SU-DHL-6 (cell line): Measurements from ENCODE around the gene CDH23.

Experiments
- H2AFZ ChIP-seq: fragments of 200-600 bp; sonication (generic); 2 replicates; pipeline ENCODE4 v1.6.1; 2014; ENCODE audit warnings: low read depth, mild to moderate bottlenecking, moderate library complexity, mixed read lengths, antibody characterized with exemption, low read length; ENCODE audit not compliant: severe bottlenecking
- H3F3A ChIP-seq: fragments of 200-600 bp; shearing (Covaris generic); 2 replicates; pipeline ENCODE4 v1.6.0; 2016; ENCODE audit warnings: antibody characterized with exemption, mild to moderate bottlenecking; ENCODE audit not compliant: insufficient read depth
- H3K27ac ChIP-seq: fragments of 200-600 bp; sonication (generic); 2 replicates; pipeline ENCODE4 v1.5.1; 2016; ENCODE audit warnings: low read depth, mild to moderate bottlenecking, low read length, moderate library complexity, mixed read lengths
- H3K27me3 ChIP-seq: fragments of 200-600 bp; sonication (generic), shearing (Covaris generic); 2 replicates; pipeline ENCODE4 v1.6.0; 2014; ENCODE audit warnings: mild to moderate bottlenecking, low read length
- H3K36me3 ChIP-seq: fragments of 200-600 bp; sonication (generic); 2 replicates; pipeline ENCODE4 v1.6.1; 2014; ENCODE audit warnings: mild to moderate bottlenecking, low read length, mixed read lengths
- H3K4me2 ChIP-seq: fragments of 300-600, 200-600 bp; shearing (Covaris generic), sonication (generic); 2 replicates; pipeline ENCODE4 v1.6.0; 2014; ENCODE audit warnings: low read length, low read depth, mild to moderate bottlenecking; ENCODE audit not compliant: poor library complexity, severe bottlenecking
- H3K4me3 ChIP-seq: fragments of 200-600 bp; sonication (generic); 2 replicates; pipeline ENCODE4 v1.5.1; 2014; ENCODE audit warnings: antibody characterized with exemption, low read length, mild to moderate bottlenecking, mixed read lengths; ENCODE audit not compliant: insufficient read depth, poor library complexity, severe bottlenecking
- H3K79me2 ChIP-seq: fragments of 200-600 bp; sonication (generic); 2 replicates; pipeline ENCODE4 v1.6.1; 2014; ENCODE audit warnings: mild to moderate bottlenecking, low read length, moderate library complexity; ENCODE audit not compliant: insufficient read depth
- H3K9ac ChIP-seq: fragments of 200-600 bp; sonication (generic); 2 replicates; pipeline ENCODE4 v1.7.0; 2014; ENCODE audit warnings: mild to moderate bottlenecking, low read length
- H3K9me2 ChIP-seq: fragments of 200-600 bp; sonication (generic); replicated peaks from 2 replicates; pipeline ENCODE4 v1.6.1; 2014; ENCODE audit warnings: low read length; ENCODE audit not compliant: insufficient read depth
- H3K9me3 ChIP-seq: fragments of 200-600 bp; sonication (generic); 2 replicates; pipeline ENCODE4 v1.6.1; 2014; ENCODE audit warnings: low read length, mixed read lengths; ENCODE audit not compliant: insufficient read depth
- H4K20me1 ChIP-seq: fragments of 200-600 bp; sonication (generic); 2 replicates; pipeline ENCODE4 v1.6.1; 2014; ENCODE audit warnings: low read depth, mild to moderate bottlenecking, antibody characterized with exemption, low read length, moderate library complexity, mixed read lengths
- EZH2phosphoT487 ChIP-seq: fragments of 200-600 bp; sonication (generic), shearing (Covaris generic); conservative IDR thresholded peaks from 2 replicates; pipeline ENCODE4 v1.6.1; 2018; ENCODE audit warnings: mild to moderate bottlenecking, antibody characterized with exemption, low read length, moderate library complexity, mixed read lengths
- TF ChIP-seq, protein P1 (sequence below): fragments of 200-600 bp; sonication (generic); IDR thresholded peaks from one replicate; pipeline ENCODE4 v1.5.1; 2017; ENCODE audit warnings: antibody characterized with exemption, mild to moderate bottlenecking, low read length, moderate library complexity; ENCODE audit not compliant: insufficient read depth, poor library complexity, severe bottlenecking

Gene CDH23

GRCh38 chr10:71436268-71437125 lies 39.8 kb downstream of the CDH23 start:
- Histone ChIP-seq H3K36me3 (no peaks in the 10 kb centered on the region), H4K20me1 (no peaks in the 10 kb centered on the region), H3F3A (no peaks in the 10 kb centered on the region), H3K4me3 (no peak overlapping the region), H3K27ac (no peak overlapping the region), H2AFZ (no peak overlapping the region), H3K4me2 (no peak overlapping the region), H3K9me3 (no peaks in the 10 kb centered on the region), H3K9me2 (no peaks in the 10 kb centered on the region), H3K27me3 (no peaks in the 10 kb centered on the region), H3K79me2 (no peaks in the 10 kb centered on the region), H3K9ac (no peak overlapping the region)
- TF ChIP-seq, protein P1, sequence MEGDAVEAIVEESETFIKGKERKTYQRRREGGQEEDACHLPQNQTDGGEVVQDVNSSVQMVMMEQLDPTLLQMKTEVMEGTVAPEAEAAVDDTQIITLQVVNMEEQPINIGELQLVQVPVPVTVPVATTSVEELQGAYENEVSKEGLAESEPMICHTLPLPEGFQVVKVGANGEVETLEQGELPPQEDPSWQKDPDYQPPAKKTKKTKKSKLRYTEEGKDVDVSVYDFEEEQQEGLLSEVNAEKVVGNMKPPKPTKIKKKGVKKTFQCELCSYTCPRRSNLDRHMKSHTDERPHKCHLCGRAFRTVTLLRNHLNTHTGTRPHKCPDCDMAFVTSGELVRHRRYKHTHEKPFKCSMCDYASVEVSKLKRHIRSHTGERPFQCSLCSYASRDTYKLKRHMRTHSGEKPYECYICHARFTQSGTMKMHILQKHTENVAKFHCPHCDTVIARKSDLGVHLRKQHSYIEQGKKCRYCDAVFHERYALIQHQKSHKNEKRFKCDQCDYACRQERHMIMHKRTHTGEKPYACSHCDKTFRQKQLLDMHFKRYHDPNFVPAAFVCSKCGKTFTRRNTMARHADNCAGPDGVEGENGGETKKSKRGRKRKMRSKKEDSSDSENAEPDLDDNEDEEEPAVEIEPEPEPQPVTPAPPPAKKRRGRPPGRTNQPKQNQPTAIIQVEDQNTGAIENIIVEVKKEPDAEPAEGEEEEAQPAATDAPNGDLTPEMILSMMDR: no peak
- no peak for TF ChIP-seq EZH2phosphoT487

GRCh38 chr10:71437537-71438092 lies 40.9 kb downstream of the CDH23 start:
- Histone ChIP-seq H4K20me1 (no peaks in the 10 kb centered on the region), H3K9me3 (no peaks in the 10 kb centered on the region), H3K9me2 (no peaks in the 10 kb centered on the region), H3K27me3 (no peaks in the 10 kb centered on the region), H3K27ac (no peak overlapping the region), H3K4me3 (no peak overlapping the region), H2AFZ (no peak overlapping the region), H3K4me2 (no peak overlapping the region), H3K36me3 (no peaks in the 10 kb centered on the region), H3F3A (no peaks in the 10 kb centered on the region), H3K79me2 (no peaks in the 10 kb centered on the region), H3K9ac (no peak overlapping the region)
- no peak for TF ChIP-seq EZH2phosphoT487
- TF ChIP-seq, protein P1: no peak

DNA sequence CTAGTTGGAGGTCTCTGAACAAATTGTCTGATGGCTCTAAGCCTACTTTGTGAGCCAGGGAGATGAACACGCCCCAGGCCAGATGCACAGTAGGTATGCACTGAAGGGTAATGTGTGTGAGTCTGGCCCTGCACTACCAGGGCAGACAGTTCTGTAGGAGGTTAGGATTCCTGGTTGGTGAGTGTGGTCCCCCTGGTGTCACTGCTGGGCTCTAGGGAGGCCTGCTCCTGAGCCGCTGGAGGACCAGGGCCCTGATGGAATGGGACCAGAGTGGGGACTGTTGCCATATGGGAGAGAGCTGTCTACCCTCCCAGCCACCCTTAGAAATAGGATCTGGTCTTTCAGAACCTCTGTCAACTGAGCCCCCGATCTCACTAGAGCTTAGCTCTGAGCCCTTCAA lies 42.0 kb downstream of the CDH23 start:
- no peak for TF ChIP-seq EZH2phosphoT487
- TF ChIP-seq, protein P1: no peak
- H3K9me2 ChIP-seq: no peaks in the 10 kb centered on the region

More for the DNA sequence above, 42.0 kb downstream of the CDH23 start:
- Histone ChIP-seq H3K9me3 (no peaks in the 10 kb centered on the region), H3K9ac (no peak overlapping the region), H4K20me1 (no peaks in the 10 kb centered on the region), H3K27me3 (no peaks in the 10 kb centered on the region), H3K4me3 (no peak overlapping the region), H3F3A (no peaks in the 10 kb centered on the region), H3K36me3 (no peaks in the 10 kb centered on the region), H2AFZ (no peak overlapping the region), H3K79me2 (no peaks in the 10 kb centered on the region), H3K4me2 (no peak overlapping the region), H3K27ac (no peak overlapping the region)
